ENCODE measurements around the gene PCOLCE2. TPM values are rescaled to one million over a fixed set of nuclear protein-coding genes. Genes with fewer than 3 reads are reported as not detected.

PCOLCE2 gene
- polyA plus RNA-seq, 5 donors, result 2.0 to 5.8 (median 3.1) TPM

DNA sequence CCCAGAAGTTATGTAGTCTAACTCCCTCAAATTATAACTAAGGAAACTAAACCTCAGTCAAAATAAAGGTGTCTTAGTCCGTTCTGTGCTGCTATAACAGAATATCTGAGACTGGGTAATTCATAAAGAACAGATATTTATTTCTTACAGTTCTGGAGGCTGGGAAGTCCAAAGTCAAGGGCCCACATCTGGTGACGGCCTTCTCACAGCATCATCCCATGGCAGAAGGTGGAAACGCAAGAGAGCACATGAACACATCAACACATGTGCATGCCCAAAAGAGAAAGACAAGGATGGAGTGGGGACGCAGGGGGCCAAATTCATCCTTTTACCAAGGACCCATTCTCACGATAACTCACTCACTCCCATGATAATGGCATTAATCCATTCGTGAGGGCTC lies 73.1 kb downstream of the PCOLCE2 start:
- DNase-seq, result no peak

GRCh38 chr3:142809259-142809658 lies 79.6 kb downstream of the PCOLCE2 start:
- no peak for DNase-seq

DNA sequence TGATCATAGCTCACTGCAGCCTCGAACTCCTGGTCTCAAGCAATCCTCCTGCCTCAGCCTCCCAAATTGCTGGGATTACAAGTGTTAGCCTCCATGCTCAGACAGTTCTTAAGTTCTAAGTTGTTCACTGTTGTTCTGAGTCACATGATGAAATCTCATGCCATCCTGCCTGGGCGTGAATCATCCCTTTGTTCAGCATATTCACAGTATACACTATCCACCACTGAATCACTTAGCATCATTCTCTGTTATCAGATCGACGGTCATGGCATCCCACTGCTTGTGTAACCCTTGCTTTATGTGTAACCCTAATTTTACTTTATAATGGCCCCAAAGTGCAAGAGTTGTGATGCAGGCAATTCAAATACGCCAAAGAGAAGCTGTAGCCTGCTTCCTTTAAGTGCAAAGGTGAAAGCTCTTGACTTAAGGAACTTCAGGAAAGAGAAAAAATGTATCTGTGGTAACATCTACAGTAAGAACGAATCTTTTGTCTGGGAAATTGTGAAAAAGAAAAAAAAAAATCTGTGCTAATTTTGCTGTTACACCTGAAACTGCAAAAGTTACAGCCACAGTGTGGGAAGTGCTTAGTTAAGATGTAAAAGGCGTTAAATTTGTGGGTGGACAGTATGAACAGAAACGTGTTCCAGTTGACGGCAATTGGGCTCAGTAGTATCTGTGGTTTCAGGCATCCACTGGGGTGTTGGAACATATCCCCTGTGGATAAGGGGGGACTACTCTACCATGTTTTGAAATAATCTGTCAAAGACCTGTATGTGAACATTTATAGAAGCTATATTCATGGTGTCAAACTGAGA lies 80.6 kb downstream of the PCOLCE2 start:
- DNase-seq, result no peak

DNA sequence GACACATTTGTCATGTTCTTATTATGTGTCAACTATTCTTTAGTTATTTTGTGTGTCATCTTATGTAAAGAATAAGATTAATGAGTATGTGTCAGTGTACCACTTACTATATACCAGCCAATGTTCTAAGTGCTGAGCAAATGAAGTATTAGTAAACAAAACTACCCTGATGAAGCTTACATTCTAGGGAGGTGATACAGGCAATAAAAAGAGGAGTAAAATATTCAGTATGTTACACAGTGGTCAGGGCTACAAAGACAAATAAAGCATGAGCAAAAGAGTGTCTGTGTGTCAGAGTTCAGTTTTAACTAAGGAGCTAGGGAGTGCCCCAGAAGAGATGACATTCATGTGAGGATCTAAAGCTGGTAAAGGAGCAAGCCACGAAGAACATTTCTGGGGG lies 86.0 kb downstream of the PCOLCE2 start:
- no peak for DNase-seq

DNA sequence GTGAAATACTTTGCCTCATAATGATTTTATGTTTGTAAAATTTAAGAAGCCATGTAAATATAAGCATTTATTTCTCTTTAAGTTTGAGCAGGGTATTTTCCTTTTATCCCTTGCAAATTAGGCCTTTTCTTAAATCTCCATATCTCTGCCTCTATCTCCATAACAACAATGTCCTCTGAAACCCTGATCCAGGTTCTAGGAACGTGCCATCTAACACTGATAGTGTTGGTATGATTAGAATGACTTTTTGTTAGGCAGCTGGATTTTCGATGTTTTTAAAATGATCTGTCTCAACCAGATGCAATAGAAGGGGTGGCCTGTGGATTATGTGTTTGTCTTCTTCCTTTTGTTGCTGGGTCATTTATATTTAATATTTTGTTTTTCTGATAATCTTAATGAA lies 87.1 kb downstream of the PCOLCE2 start:
- DNase-seq, result no peak

DNA sequence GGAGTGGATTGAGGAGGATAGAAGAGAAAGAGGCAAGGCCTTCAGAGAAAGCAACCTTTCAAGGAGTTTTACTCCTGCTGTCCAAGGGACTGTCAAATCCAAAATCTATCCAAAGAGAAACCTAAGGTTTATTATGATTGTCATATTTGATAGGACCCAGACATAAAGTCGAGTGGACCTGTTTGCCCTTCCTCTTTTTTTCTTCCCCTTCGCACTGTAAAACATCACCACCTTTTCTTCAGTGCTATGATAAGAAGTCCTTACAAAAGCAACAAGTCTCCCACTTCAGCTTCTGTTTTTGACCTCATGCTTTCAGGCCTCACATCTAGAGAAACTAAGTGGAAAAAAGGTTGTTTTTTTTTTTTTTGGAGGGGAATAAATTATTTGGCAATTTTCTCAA lies 92.1 kb downstream of the PCOLCE2 start:
- no peak for DNase-seq

DNA sequence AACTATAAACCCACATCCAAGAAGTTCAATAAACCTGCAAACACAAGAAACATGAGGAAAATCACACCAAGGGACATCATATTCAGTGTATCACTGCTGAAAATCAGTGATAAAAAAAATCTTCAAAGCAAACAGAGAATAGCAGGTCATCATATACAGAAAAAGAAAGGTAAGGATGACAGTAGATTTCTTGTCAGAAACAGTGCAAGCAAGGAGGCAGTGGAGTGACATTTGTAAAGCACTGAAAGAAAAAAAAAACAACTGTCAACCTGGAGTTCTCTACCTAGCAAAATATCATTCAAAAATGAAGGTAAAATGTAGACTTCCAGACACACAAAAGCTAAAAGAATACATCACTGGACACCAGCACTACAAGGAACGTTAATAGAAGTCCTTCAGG lies 93.6 kb downstream of the PCOLCE2 start:
- DNase-seq, result no peak

DNA sequence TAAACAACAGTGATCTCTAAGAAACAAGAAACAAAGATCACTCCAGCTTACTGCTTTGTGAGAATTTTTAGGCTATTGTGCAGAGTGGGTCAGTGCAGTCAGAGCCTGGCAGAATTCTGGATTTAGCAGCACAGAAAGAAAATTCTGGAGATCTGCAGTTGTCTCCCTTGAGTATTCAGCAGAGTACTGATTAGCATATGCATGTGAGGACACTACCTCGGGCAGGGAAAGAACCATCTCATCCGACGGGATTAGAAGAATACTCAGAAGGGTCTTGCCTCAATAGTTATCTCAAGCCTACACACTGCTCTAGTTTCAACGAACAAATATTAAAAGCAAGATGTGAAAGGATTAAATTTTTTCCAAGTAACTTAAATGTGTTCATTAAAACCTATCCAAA lies 94.4 kb downstream of the PCOLCE2 start:
- no peak for DNase-seq

DNA sequence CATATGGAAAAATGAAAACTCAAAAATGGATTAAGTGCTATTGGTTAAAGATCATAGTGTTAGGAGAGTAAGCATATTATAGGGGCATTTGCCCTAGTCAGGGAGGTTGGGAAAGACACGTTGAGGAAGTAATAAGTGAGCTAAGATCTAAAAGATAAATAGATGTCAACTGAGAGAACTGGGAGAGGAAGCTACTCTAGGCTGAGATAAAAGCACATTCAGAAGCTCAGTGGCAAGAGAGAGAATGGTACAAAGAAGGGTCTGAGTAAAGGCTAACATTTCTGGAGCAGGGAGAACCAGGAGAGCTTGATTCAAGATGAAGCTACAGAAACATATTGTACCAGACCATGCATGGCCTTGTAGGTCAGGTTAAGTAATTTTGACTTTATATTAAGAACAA lies 101.2 kb downstream of the PCOLCE2 start:
- no peak for DNase-seq

DNA sequence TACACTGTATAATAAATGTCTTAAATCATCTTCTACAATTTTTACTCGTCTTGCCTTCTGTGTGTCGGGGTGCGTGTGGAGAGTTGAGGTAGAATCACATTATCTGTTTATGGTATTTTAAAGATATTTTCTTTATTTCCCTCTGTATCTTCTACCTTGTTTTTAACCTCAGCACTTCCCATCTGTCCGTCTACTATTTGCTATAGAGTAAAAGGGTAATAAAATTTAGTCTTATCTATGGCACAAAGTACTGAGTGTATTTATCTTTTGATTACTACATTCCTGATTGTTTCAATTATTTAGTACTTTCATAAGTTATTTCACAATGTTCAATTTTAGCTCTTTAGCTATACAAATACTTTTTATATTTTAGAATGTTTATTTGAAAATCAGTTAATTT lies 102.9 kb downstream of the PCOLCE2 start:
- DNase-seq, result no peak

- DNase-seq, result no peak
Measured at GRCh38 chr3:142784228-142784627, 104.7 kb downstream of the PCOLCE2 start.

- no peak for DNase-seq
Measured at GRCh38 chr3:142782616-142783015, 106.3 kb downstream of the PCOLCE2 start.

DNA sequence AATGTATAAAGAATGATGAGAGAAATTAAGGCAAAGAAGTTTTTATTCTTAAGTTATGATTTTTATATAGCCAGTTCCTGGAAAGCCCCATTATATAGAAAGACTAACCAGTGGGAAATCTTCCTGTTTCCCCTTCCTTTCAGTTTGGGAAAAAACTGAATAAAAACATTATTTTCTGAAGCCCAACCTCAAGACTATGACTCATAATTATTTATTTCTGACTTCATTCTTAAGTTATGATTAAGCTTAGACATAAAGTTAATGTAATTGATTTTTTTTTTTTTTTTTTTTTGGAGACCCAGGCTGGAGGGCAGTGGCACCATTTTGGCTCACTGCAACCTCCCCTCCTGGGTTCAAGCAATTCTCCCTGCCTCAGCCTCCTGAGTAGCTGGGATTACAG lies 109.3 kb downstream of the PCOLCE2 start:
- no peak for DNase-seq

- no peak for DNase-seq
Measured at GRCh38 chr3:142778541-142778940, 110.3 kb downstream of the PCOLCE2 start.

- DNase-seq, result no peak
Measured at GRCh38 chr3:142777927-142778326, 111.0 kb downstream of the PCOLCE2 start.

GRCh38 chr3:142768338-142768737 lies 120.5 kb downstream of the PCOLCE2 start:
- DNase-seq, result no peak

Other genes with a start within 250 kb of the PCOLCE2 start
- 10 to 100 TPM; 10.0 to 19.0 (median 14.6) TPM for gene TRPC1, start 165.0 kb downstream of the PCOLCE2 start, polyA plus RNA-seq (ENCODE audit: insufficient read depth in 1 of 5, insufficient read length in 5 of 5, low replicate concordance in 1 of 5)
- under 1 TPM in 2 of 5 donors, not detected in 3; 0.06 to 0.73 TPM for gene PAQR9, start 74.6 kb upstream of the PCOLCE2 start, polyA plus RNA-seq (ENCODE audit: insufficient read depth in 1 of 5, insufficient read length in 5 of 5, low replicate concordance in 1 of 5)
- gene U2SURP, start 112.5 kb upstream of the PCOLCE2 start, polyA plus RNA-seq (ENCODE audit: insufficient read depth in 1 of 5, insufficient read length in 5 of 5, low replicate concordance in 1 of 5), result 100 to 1,000 TPM; 112 to 231 (median 197) TPM
- gene CHST2, start 230.7 kb upstream of the PCOLCE2 start, polyA plus RNA-seq (ENCODE audit: insufficient read depth in 1 of 5, insufficient read length in 5 of 5, low replicate concordance in 1 of 5), result 100 to 1,000 TPM in 4 of 5 donors, 10 to 100 TPM in 1; 96.3 to 173 (median 115) TPM